K562 (cell line): Measurements from ENCODE around the gene FJX1. TPM values are rescaled to one million over a fixed set of nuclear protein-coding genes. Genes with fewer than 3 reads are reported as not detected.

Experiments used
- ASH1L ChIP-seq: fragments of 450-650 bp; IDR thresholded peaks from 2 replicates; pipeline ENCODE4 v1.6.1; 2018; ENCODE audit warnings: borderline replicate concordance, mild to moderate bottlenecking, low read depth; ENCODE audit not compliant: partially characterized antibody
- CC2D1A ChIP-seq: fragments of 450-650 bp; IDR thresholded peaks from 2 replicates; pipeline ENCODE4 v1.6.1; 2017; ENCODE audit warnings: mild to moderate bottlenecking
- ELF1 ChIP-seq: fragments of 200-800 bp; sonication (Bioruptor generic); IDR thresholded peaks from 2 replicates; pipeline ENCODE4 v1.6.1; 2016; ENCODE audit warnings: missing genetic modification characterization, missing compliant biosample characterization
- ETS1 ChIP-seq: conservative IDR thresholded peaks from 2 replicates; pipeline ENCODE4 v1.6.1; 2011; ENCODE audit warnings: low read depth, mild to moderate bottlenecking, low read length; ENCODE audit not compliant: control insufficient read depth
- FOXJ2 ChIP-seq: fragments of 200-800 bp; sonication (Bioruptor generic); IDR thresholded peaks from 2 replicates; pipeline ENCODE4 v1.6.1; 2016; ENCODE audit warnings: missing genetic modification characterization, missing compliant biosample characterization
- HDAC6 ChIP-seq: IDR thresholded peaks from 2 replicates; pipeline ENCODE4 v1.6.1; 2012; ENCODE audit warnings: low read depth, mild to moderate bottlenecking, control low read depth, inconsistent platforms, low read length, moderate library complexity
- ILF3 ChIP-seq: fragments of 450-650 bp; IDR thresholded peaks from 2 replicates; pipeline ENCODE4 v1.6.1; 2018; ENCODE audit warnings: antibody characterized with exemption, mild to moderate bottlenecking, moderate library complexity, borderline replicate concordance
- KDM1A ChIP-seq, 2 experiments: fragments of 450-650 bp; IDR thresholded peaks; 2 replicates each; pipeline ENCODE4 v1.6.1; 2016; ENCODE audit warnings: mild to moderate bottlenecking in 2 of 2
- KDM5B ChIP-seq: fragments of 200-600 bp; sonication (generic); IDR thresholded peaks from 2 replicates; pipeline ENCODE4 v1.6.1; 2012; ENCODE audit warnings: low read depth, mild to moderate bottlenecking, moderate library complexity, low read length, control low read depth, inconsistent platforms; ENCODE audit not compliant: insufficient replicate concordance
- KLF1 ChIP-seq: fragments of 450-650 bp; IDR thresholded peaks from 2 replicates; pipeline ENCODE4 v1.6.1; 2016; ENCODE audit warnings: missing genetic modification characterization, missing compliant biosample characterization
- MEF2D ChIP-seq: conservative IDR thresholded peaks from 2 replicates; pipeline ENCODE4 v1.6.1; 2016; ENCODE audit warnings: low read depth, missing genetic modification characterization, missing compliant biosample characterization
- MYNN ChIP-seq, 2 experiments: sonication (generic); formaldehyde crosslinking in 1 of 2; IDR thresholded peaks; 2 replicates each; pipeline versions ENCODE4 v1.5.0 to v1.6.1; 2016 to 2020; ENCODE audit warnings: antibody characterized with exemption in 1 of 2, missing genetic modification reagents in 1 of 2
- NCOA1 ChIP-seq: fragments of 450-650 bp; IDR thresholded peaks from 2 replicates; pipeline ENCODE4 v1.6.1; 2016; ENCODE audit warnings: low read depth
- NFE2L1 ChIP-seq: fragments of 450-650 bp; IDR thresholded peaks from 2 replicates; pipeline ENCODE4 v1.6.1; 2016; ENCODE audit warnings: missing genetic modification characterization, low read depth, mild to moderate bottlenecking, missing compliant biosample characterization, moderate library complexity, borderline replicate concordance
- PML ChIP-seq: IDR thresholded peaks from 2 replicates; pipeline ENCODE4 v1.6.1; 2012; ENCODE audit warnings: low read length, inconsistent platforms
- RBM15 ChIP-seq: fragments of 200-400 bp; formaldehyde crosslinking; IDR thresholded peaks from 2 replicates; pipeline ENCODE4 v1.6.1; 2018; ENCODE audit warnings: mild to moderate bottlenecking, low read length, moderate library complexity; ENCODE audit not compliant: insufficient read depth
- SIRT6 ChIP-seq: IDR thresholded peaks from one replicate; pipeline ENCODE4 v1.6.1; 2012; ENCODE audit warnings: low read depth, mild to moderate bottlenecking, control low read depth, inconsistent platforms, low read length, moderate library complexity
- STAT5A ChIP-seq: IDR thresholded peaks from 2 replicates; pipeline ENCODE4 v1.6.1; 2012; ENCODE audit warnings: low read length, inconsistent platforms, borderline replicate concordance
- TCF3 ChIP-seq: sonication (generic); formaldehyde crosslinking; IDR thresholded peaks from 2 replicates; pipeline ENCODE4 v1.4.0; 2020; ENCODE audit warnings: mild to moderate bottlenecking, missing genetic modification reagents
- TEAD4 ChIP-seq, 2 experiments: sonication (generic) in 1 of 2; formaldehyde crosslinking in 1 of 2; IDR thresholded peaks; 2 replicates each; pipeline versions ENCODE4 v1.6.1 to v1.8.0; 2012 to 2022; ENCODE audit warnings: borderline replicate concordance in 1 of 2, inconsistent platforms in 1 of 2, low read length in 1 of 2, mild to moderate bottlenecking in 1 of 2, missing genetic modification reagents in 1 of 2
- ZNF175 ChIP-seq: fragments of 200-800 bp; sonication (Bioruptor generic); IDR thresholded peaks from 2 replicates; pipeline ENCODE4 v1.6.1; 2016; ENCODE audit warnings: low read depth, mild to moderate bottlenecking, missing genetic modification characterization, missing compliant biosample characterization
- ZNF23 ChIP-seq: fragments of 250-450 bp; sonication (Bioruptor Pico); IDR thresholded peaks from 2 replicates; pipeline ENCODE4 v1.4.0; 2020; ENCODE audit warnings: mild to moderate bottlenecking
- ZNF232 ChIP-seq: sonication (generic); formaldehyde crosslinking; IDR thresholded peaks from 2 replicates; pipeline ENCODE4 v1.8.0; 2022; ENCODE audit warnings: mild to moderate bottlenecking, missing genetic modification reagents
- ZNF316 ChIP-seq: fragments of 450-650 bp; IDR thresholded peaks from 2 replicates; pipeline ENCODE4 v1.6.1; 2016
- ZNF354B ChIP-seq: fragments of 250-450 bp; sonication (Bioruptor Pico); IDR thresholded peaks from 2 replicates; pipeline ENCODE4 v1.4.0; 2020
- polyA plus RNA-seq, 8 experiments: library from polyadenylated mRNA; depleted of rRNA in 4 of 8; stranded (reverse) in 5 of 8; unstranded in 3 of 8; fragments of >200 nt; fragmentation: Nextera tagmentation in 2 of 8; fragmentation: Illumina TruSeq in 1 of 8; extraction: Ambion mirVana in 2 of 8; extraction: Trizol in 1 of 8; gene quantifications; 2 replicates each; pipeline versions ENCODE4 v1.2.1 to v1.2.3, GENCODE V29; 2011 to 2014; ENCODE audit warnings: inconsistent platforms in 1 of 8, missing spikeins in 1 of 8
- total RNA-seq, 7 experiments: library from RNA; depleted of rRNA in 6 of 7; stranded (reverse); fragments of >200 nt in 6 of 7; fragmentation: Illumina TruSeq in 2 of 7; extraction: Trizol in 2 of 7; gene quantifications; 2 replicates each; pipeline versions ENCODE4 v1.2.1 to v1.2.3, GENCODE V29; 2011 to 2021; ENCODE audit warnings: low replicate concordance in 1 of 7
- TF ChIP-seq, protein P1 (sequence below), 3 experiments: fragments of 200-800 bp in 1 of 3; sonication (Bioruptor generic) in 1 of 3; sonication (generic) in 1 of 3; formaldehyde crosslinking in 1 of 3; IDR thresholded peaks; 2 replicates each; pipeline versions ENCODE4 v1.6.1 to v1.8.0; 2016 to 2022; ENCODE audit warnings: mild to moderate bottlenecking in 2 of 3, missing compliant biosample characterization in 2 of 3, missing genetic modification characterization in 2 of 3, missing genetic modification reagents in 1 of 3

The FJX1 gene
- total and polyA plus RNA-seq, 9 of the 15 experiments (the other 6 are each of a cell fraction or from before 2014, with no cell fraction given), result 0.10 to 2.7 (median 0.72) TPM

GRCh38 chr11:35662649-35663407, 44.6 kb downstream of the FJX1 start, which contains the start of gene TRIM44 (continued):
- TF ChIP-seq NFE2L1 (tag) (no peak), STAT5A (no peak), ELF1 (tag) (peak; percentile 94), ZNF23 (CRISPR knock-in tag) (no peak), ZNF354B (CRISPR knock-in tag) (no peak), NCOA1 (0 out of 2 replicates have a peak, but pooled peaks have one; percentile 58), CC2D1A (no peak), PML (no peak), SIRT6 (no peak), ZNF232 (CRISPR knock-in tag) (peak; percentile 98), TEAD4 (IDR thresholded peaks at IDR 0.05; ENCODE audit: low read length) (peak; percentile 57), TEAD4 (CRISPR knock-in tag; IDR thresholded peaks at IDR 0.05; ENCODE audit: borderline replicate concordance) (peak; percentile 94), ZNF316 (no peak), ZNF175 (CRISPR knock-in tag) (no peak), MEF2D (tag) (no peak), ETS1 (no peak; the same call in 1 of the 2 replicates), FOXJ2 (tag) (no peak), ASH1L (peak; percentile 79), HDAC6 (no peak), TCF3 (CRISPR knock-in tag) (peak; percentile 33; the same call in 1 of the 2 replicates), KDM5B (peak; percentile 45), KLF1 (tag) (peak; percentile 65; the same call in 1 of the 2 replicates), KDM1A (IDR thresholded peaks at IDR 0.05) (no peak; a peak in 1 of 4 replicates), RBM15 (no peak), MYNN (IDR thresholded peaks at IDR 0.05) (no peak), MYNN (CRISPR knock-in tag; IDR thresholded peaks at IDR 0.05) (no peak), ILF3 (no peak)
- TF ChIP-seq, protein P1, sequence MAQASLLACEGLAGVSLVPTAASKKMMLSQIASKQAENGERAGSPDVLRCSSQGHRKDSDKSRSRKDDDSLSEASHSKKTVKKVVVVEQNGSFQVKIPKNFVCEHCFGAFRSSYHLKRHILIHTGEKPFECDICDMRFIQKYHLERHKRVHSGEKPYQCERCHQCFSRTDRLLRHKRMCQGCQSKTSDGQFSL (CRISPR knock-in tag; IDR thresholded peaks at IDR 0.05), result peak; percentile 79
- TF ChIP-seq, protein P1 (tag; IDR thresholded peaks at IDR 0.05), result no peak
